Measurements from ENCODE around the gene CYP4X1. TPM values are rescaled to one million over a fixed set of nuclear protein-coding genes. Genes with fewer than 3 reads are reported as not detected.

The CYP4X1 gene
- total RNA-seq, 1 experiment from 2014 or later = not detected

- Histone ChIP-seq H3K27me3 (ENCODE audit: insufficient read depth, low read length) (peaks cover 35% of the 10 kb centered on the region), H3K4me2 (ENCODE audit: low read length) (no peak overlapping the region), H3K9ac (ENCODE audit: low read length) (no peak overlapping the region), H3K79me2 (ENCODE audit: insufficient read depth, low read length) (no peaks in the 10 kb centered on the region), H3K9me2 (ENCODE audit: insufficient read depth) (no peaks in the 10 kb centered on the region), H3K9me3 (ENCODE audit: control insufficient read depth in 1 of 2, insufficient read depth in 1 of 2, low read depth in 1 of 2, low read length in 2 of 2) (no peaks in the 10 kb centered on the region), H4K20me1 (ENCODE audit: insufficient read depth) (no peaks in the 10 kb centered on the region), H3K27ac (ENCODE audit: low read depth, low read length) (no peak overlapping the region), H3K36me3 (ENCODE audit: control insufficient read depth in 1 of 2, insufficient read depth in 2 of 2, low read length in 2 of 2) (no peaks in the 10 kb centered on the region), H2AFZ (ENCODE audit: low read depth, low read length, poor library complexity, severe bottlenecking) (no peak overlapping the region), H3K4me3 (replicated peaks in 1 of 2; ENCODE audit: low read depth in 1 of 2, low read length in 2 of 2) (no peak overlapping the region), H3K4me1 (ENCODE audit: control insufficient read depth in 1 of 2, insufficient read depth in 2 of 2, low read length in 2 of 2) (no peaks in the 10 kb centered on the region; a peak in 1 of 4 replicates)
- ChIA-PET RAD21 (ENCODE audit: low non-redundant PET in 1 of 2, low total read pairs in 2 of 2, uncharacterized antibody in 2 of 2, unreplicated experiment in 2 of 2) (no interaction called here), CTCF (no interaction called here), POLR2A (interaction anchor here (0.7 kb wide), 1 partner anchor 34 kb away, joined by 3 read pairs; no protein-coding TSS in a partner anchor)
- intact Hi-C loops (cut with micrococcal nuclease) = no loop called here
- no peak for TF ChIP-seq YY1 (IDR thresholded peaks at IDR 0.05; ENCODE audit: extremely low read depth, insufficient replicate concordance, low read depth, low read length)
- TF ChIP-seq ATF3 (IDR thresholded peaks at IDR 0.05) = no peak
- no peak for TF ChIP-seq EGR1 (IDR thresholded peaks at IDR 0.05; ENCODE audit: low read depth)
- no peak for TF ChIP-seq REST (IDR thresholded peaks at IDR 0.05; ENCODE audit: low read depth)
- TF ChIP-seq SRF (IDR thresholded peaks at IDR 0.05; ENCODE audit: low read depth) = no peak
- TF ChIP-seq MAX (IDR thresholded peaks at IDR 0.05) = no peak
- no peak for TF ChIP-seq SP1 (IDR thresholded peaks at IDR 0.05; ENCODE audit: low read depth)
- TF ChIP-seq FOSL1 (IDR thresholded peaks at IDR 0.05; ENCODE audit: low read depth) = no peak
- no peak for TF ChIP-seq SIN3A (IDR thresholded peaks at IDR 0.05; ENCODE audit: low read depth)
- no peak for TF ChIP-seq TCF7L2 (IDR thresholded peaks at IDR 0.05; ENCODE audit: borderline replicate concordance, extremely low read depth, insufficient read depth, insufficient read length)
- TF ChIP-seq CEBPB (IDR thresholded peaks at IDR 0.05; ENCODE audit: low read depth) = no peak
- TF ChIP-seq ELF1 (IDR thresholded peaks at IDR 0.05; ENCODE audit: borderline replicate concordance, low read depth) = no peak
- no peak for TF ChIP-seq POLR2AphosphoS5 (IDR thresholded peaks at IDR 0.05; ENCODE audit: low read depth, low read length)
- no peak for TF ChIP-seq ZBTB33 (IDR thresholded peaks at IDR 0.05; ENCODE audit: extremely low read depth, insufficient replicate concordance, low read length)
- TF ChIP-seq ZNF274 (IDR thresholded peaks at IDR 0.05; ENCODE audit: low read depth, low read length) = no peak
- no peak for TF ChIP-seq EZH2phosphoT487 (IDR thresholded peaks at IDR 0.05; ENCODE audit: borderline replicate concordance)
- TF ChIP-seq JUND (IDR thresholded peaks at IDR 0.05) = no peak
- ATAC-seq = no peak
- BruUV-seq (replicated peaks) = no TSS peak
- no peak for DNase-seq (ENCODE audit: low read depth, low spot score)
Observed at GRCh38 chr1:47036764-47037163, 13.3 kb downstream of the CYP4X1 start.
